ENCODE measurements around the gene SCAF1. TPM values are rescaled to one million over a fixed set of nuclear protein-coding genes. Genes with fewer than 3 reads are reported as not detected.

SCAF1 gene
- polyA plus RNA-seq, 1 donor from 2014 or later, result 11.9 TPM

DNA sequence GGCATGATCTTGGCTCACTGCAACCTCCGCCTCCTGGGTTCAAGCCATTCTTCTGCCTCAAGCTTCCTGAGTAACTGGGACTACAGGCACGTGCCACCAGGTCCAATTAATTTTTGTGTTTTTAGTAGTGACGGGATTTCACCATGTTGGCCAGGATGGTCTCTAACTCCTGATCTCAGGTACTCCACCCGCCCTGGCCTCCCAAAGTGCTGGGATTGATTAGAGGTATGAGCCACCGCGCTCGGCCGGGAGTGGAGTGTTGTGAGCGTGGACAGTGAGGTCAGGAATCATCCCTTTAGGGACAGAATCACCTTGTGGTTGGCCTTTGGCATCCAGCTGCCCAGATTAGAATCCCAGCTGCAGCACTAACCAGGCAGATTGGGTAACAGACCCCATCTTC, 12.3 kb upstream of the SCAF1 start:
- Histone ChIP-seq H3K4me2 (ENCODE audit: low read length) (no peak overlapping the region), H3K27me3 (ENCODE audit: insufficient read depth, low read depth, low read length) (no peaks in the 10 kb centered on the region), H3F3A (ENCODE audit: insufficient read depth, low read length, poor library complexity, severe bottlenecking) (no peaks in the 10 kb centered on the region), H3K9me3 (ENCODE audit: low read length) (no peaks in the 10 kb centered on the region), H2AFZ (ENCODE audit: low read depth, low read length) (no peak overlapping the region), H4K20me1 (ENCODE audit: insufficient read depth) (no peaks in the 10 kb centered on the region), H3K79me2 (replicated peaks; ENCODE audit: insufficient read depth, low read length) (no peaks in the 10 kb centered on the region), H3K27ac (ENCODE audit: low read length) (no peak overlapping the region), H3K36me3 (ENCODE audit: insufficient read depth, low read length) (no peaks in the 10 kb centered on the region), H3K9ac (ENCODE audit: low read length) (no peak overlapping the region), H3K4me3 (ENCODE audit: low read length) (no peak overlapping the region), H3K9me2 (ENCODE audit: insufficient read depth, low read length) (no peaks in the 10 kb centered on the region)
- TF ChIP-seq, protein P1, sequence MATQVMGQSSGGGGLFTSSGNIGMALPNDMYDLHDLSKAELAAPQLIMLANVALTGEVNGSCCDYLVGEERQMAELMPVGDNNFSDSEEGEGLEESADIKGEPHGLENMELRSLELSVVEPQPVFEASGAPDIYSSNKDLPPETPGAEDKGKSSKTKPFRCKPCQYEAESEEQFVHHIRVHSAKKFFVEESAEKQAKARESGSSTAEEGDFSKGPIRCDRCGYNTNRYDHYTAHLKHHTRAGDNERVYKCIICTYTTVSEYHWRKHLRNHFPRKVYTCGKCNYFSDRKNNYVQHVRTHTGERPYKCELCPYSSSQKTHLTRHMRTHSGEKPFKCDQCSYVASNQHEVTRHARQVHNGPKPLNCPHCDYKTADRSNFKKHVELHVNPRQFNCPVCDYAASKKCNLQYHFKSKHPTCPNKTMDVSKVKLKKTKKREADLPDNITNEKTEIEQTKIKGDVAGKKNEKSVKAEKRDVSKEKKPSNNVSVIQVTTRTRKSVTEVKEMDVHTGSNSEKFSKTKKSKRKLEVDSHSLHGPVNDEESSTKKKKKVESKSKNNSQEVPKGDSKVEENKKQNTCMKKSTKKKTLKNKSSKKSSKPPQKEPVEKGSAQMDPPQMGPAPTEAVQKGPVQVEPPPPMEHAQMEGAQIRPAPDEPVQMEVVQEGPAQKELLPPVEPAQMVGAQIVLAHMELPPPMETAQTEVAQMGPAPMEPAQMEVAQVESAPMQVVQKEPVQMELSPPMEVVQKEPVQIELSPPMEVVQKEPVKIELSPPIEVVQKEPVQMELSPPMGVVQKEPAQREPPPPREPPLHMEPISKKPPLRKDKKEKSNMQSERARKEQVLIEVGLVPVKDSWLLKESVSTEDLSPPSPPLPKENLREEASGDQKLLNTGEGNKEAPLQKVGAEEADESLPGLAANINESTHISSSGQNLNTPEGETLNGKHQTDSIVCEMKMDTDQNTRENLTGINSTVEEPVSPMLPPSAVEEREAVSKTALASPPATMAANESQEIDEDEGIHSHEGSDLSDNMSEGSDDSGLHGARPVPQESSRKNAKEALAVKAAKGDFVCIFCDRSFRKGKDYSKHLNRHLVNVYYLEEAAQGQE (IDR thresholded peaks at IDR 0.05; ENCODE audit: borderline replicate concordance), result no peak
- no peak for TF ChIP-seq TAF1 (IDR thresholded peaks at IDR 0.05; ENCODE audit: low read depth)
- TF ChIP-seq, protein P2, sequence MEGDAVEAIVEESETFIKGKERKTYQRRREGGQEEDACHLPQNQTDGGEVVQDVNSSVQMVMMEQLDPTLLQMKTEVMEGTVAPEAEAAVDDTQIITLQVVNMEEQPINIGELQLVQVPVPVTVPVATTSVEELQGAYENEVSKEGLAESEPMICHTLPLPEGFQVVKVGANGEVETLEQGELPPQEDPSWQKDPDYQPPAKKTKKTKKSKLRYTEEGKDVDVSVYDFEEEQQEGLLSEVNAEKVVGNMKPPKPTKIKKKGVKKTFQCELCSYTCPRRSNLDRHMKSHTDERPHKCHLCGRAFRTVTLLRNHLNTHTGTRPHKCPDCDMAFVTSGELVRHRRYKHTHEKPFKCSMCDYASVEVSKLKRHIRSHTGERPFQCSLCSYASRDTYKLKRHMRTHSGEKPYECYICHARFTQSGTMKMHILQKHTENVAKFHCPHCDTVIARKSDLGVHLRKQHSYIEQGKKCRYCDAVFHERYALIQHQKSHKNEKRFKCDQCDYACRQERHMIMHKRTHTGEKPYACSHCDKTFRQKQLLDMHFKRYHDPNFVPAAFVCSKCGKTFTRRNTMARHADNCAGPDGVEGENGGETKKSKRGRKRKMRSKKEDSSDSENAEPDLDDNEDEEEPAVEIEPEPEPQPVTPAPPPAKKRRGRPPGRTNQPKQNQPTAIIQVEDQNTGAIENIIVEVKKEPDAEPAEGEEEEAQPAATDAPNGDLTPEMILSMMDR (IDR thresholded peaks at IDR 0.05; ENCODE audit: poor library complexity, severe bottlenecking), result no peak
- TF ChIP-seq RAD21 (conservative IDR thresholded peaks at IDR 0.05), result no peak
- no peak for TF ChIP-seq POLR2AphosphoS5 (IDR thresholded peaks at IDR 0.05)
- no peak for TF ChIP-seq EP300 (conservative IDR thresholded peaks at IDR 0.05; ENCODE audit: poor library complexity, severe bottlenecking)
- TF ChIP-seq SMC3 (conservative IDR thresholded peaks at IDR 0.05; ENCODE audit: poor library complexity), result no peak
- no peak for TF ChIP-seq EZH2 (IDR thresholded peaks at IDR 0.05; ENCODE audit: borderline replicate concordance, insufficient read depth, low read length, poor library complexity, severe bottlenecking)
- TF ChIP-seq MXI1 (conservative IDR thresholded peaks at IDR 0.05; ENCODE audit: poor library complexity, severe bottlenecking), result no peak

DNA sequence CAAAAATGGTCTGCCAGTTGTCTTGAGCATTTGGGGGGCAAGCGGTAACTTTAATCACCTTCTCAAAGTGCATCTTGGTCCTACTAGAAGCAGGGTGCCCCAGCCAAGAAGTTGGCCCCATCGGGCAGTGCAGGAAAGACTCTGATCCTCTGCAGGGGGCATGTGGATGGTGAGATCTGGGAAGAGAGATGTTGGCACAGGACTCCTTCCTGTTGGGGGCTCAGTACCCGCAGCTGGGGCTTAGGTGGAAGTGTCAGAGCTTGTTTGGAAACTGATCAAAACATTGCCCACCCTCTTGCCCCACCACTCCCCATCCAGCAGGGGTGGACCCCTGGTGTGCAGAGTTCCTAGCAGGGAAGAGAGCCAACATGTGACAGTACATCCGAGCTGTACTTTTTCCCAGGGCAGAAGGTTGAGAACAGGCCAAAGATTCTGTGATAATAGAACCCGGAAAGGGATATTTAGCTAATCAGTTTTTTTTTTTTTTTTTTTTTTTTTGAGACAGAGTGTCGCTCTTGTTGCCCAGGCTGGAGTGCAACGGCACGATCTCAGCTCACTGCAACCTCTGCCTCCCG, 10.9 kb upstream of the SCAF1 start:
- Histone ChIP-seq H3K4me3 (ENCODE audit: low read length) (no peak overlapping the region), H3K27me3 (ENCODE audit: insufficient read depth, low read depth, low read length) (no peaks in the 10 kb centered on the region), H3K27ac (ENCODE audit: low read length) (no peak overlapping the region), H3K9me2 (ENCODE audit: insufficient read depth, low read length) (no peaks in the 10 kb centered on the region), H3K9me3 (ENCODE audit: low read length) (no peaks in the 10 kb centered on the region), H3K36me3 (ENCODE audit: insufficient read depth, low read length) (no peaks in the 10 kb centered on the region), H4K20me1 (ENCODE audit: insufficient read depth) (no peaks in the 10 kb centered on the region), H3K79me2 (replicated peaks; ENCODE audit: insufficient read depth, low read length) (no peaks in the 10 kb centered on the region), H2AFZ (ENCODE audit: low read depth, low read length) (no peak overlapping the region), H3K9ac (ENCODE audit: low read length) (no peak overlapping the region), H3F3A (ENCODE audit: insufficient read depth, low read length, poor library complexity, severe bottlenecking) (no peaks in the 10 kb centered on the region), H3K4me2 (ENCODE audit: low read length) (no peak overlapping the region)
- TF ChIP-seq, protein P2 (IDR thresholded peaks at IDR 0.05; ENCODE audit: poor library complexity, severe bottlenecking), result no peak
- TF ChIP-seq, protein P1 (IDR thresholded peaks at IDR 0.05; ENCODE audit: borderline replicate concordance), result no peak
- TF ChIP-seq EZH2 (IDR thresholded peaks at IDR 0.05; ENCODE audit: borderline replicate concordance, insufficient read depth, low read length, poor library complexity, severe bottlenecking), result no peak
- no peak for TF ChIP-seq POLR2AphosphoS5 (IDR thresholded peaks at IDR 0.05)
